MG63 (cell line): Measurements from ENCODE around the gene RBM33. TPM values are rescaled to one million over a fixed set of nuclear protein-coding genes. Genes with fewer than 3 reads are reported as not detected.

ENCODE experiments used
- DNase-seq: peaks from one replicate; pipeline ENCODE4 v3.0.0-alpha.2; 2020
- H3K27me3 ChIP-seq: fragments of 250-450 bp; sonication (Bioruptor Pico); 2 replicates; pipeline ENCODE4 v1.5.1; 2020; ENCODE audit warnings: mild to moderate bottlenecking, moderate library complexity
- H3K36me3 ChIP-seq: fragments of 250-450 bp; sonication (Bioruptor Pico); 2 replicates; pipeline ENCODE4 v1.5.1; 2020; ENCODE audit warnings: mild to moderate bottlenecking, moderate library complexity
- H3K4me3 ChIP-seq: fragments of 250-450 bp; sonication (Bioruptor Pico); 2 replicates; pipeline ENCODE4 v1.5.1; 2020; ENCODE audit warnings: mild to moderate bottlenecking, moderate library complexity
- H3K9me3 ChIP-seq: fragments of 250-450 bp; sonication (Bioruptor Pico); 2 replicates; pipeline ENCODE4 v1.5.1; 2020; ENCODE audit warnings: mild to moderate bottlenecking, moderate library complexity
- total RNA-seq: library from RNA; depleted of rRNA; stranded (reverse); fragments of >200 nt; shearing (Covaris generic); gene quantifications from 2 replicates; pipeline ENCODE4 v1.2.3, GENCODE V29; 2014; ENCODE audit warnings: low replicate concordance

The RBM33 gene
- total RNA-seq, 1 experiment from 2014 or later, result 7.6 TPM

DNA sequence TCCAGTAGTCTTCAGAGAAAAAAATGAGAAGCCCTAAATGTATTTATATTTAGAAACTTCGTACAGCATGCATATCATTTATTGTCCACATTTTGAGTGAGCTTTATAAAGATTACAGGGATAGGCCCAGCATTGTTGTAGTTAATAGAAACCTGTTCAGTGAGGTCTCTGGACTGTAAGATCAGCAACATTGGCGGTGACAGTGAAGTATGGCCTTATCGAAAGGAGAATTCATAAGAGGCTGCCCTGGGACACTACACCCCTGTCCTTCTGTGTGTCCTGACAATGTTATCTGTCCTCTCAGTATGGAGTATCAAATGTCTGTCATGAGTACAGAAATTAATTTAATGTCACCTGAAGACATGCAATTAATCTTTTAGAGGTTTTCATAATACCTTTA is 110.6 kb downstream of the RBM33 start:
- Histone ChIP-seq H3K36me3 (no peaks in the 10 kb centered on the region), H3K27me3 (no peaks in the 10 kb centered on the region), H3K9me3 (no peaks in the 10 kb centered on the region), H3K4me3 (no peak overlapping the region)
- DNase-seq, result no peak

DNA sequence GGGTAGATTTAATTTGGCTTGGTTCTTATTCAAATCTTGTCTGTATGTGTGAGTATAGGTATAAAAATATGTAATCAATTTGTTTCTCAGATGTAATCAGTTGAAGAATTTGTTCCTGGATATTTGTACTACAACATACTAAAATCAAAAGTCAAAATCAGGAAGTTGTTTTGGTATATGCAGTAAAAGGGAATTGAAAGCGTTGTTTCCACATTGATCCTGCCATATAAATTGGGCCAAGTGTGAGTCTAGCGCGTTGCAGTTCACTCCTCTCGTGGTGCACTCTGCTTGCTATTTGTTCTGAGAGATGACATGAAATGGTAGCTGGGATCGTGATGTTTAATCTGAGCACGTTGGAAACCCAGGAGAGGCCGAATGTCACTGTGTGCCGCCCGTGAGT is 111.9 kb downstream of the RBM33 start:
- H3K4me3 ChIP-seq, result no peak overlapping the region
- no peak for DNase-seq
- no peaks in the 10 kb centered on the region for H3K36me3 ChIP-seq
- no peaks in the 10 kb centered on the region for H3K9me3 ChIP-seq
- H3K27me3 ChIP-seq, result no peaks in the 10 kb centered on the region

DNA sequence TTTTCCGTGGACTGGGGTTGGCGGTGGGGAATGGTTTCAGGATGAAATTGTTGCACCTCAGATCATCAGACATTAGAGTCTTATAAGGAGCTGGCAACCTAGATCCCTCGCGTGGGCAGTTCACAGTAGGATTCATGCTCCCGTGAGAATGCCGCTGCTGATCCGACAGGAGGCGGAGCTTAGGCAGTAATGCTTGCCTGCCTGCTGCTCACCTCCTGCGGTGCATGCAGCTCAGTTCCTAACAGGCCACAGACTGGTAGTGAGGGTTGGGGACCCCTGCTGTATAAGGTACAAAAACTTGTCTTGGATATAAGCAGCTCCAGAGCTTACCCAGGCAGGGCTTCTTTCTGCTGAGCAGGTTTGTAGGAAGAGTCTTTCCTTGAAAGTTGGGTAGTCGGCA is 113.9 kb downstream of the RBM33 start:
- Histone ChIP-seq H3K27me3 (no peaks in the 10 kb centered on the region), H3K9me3 (no peaks in the 10 kb centered on the region), H3K4me3 (no peak overlapping the region), H3K36me3 (no peaks in the 10 kb centered on the region)
- no peak for DNase-seq

DNA sequence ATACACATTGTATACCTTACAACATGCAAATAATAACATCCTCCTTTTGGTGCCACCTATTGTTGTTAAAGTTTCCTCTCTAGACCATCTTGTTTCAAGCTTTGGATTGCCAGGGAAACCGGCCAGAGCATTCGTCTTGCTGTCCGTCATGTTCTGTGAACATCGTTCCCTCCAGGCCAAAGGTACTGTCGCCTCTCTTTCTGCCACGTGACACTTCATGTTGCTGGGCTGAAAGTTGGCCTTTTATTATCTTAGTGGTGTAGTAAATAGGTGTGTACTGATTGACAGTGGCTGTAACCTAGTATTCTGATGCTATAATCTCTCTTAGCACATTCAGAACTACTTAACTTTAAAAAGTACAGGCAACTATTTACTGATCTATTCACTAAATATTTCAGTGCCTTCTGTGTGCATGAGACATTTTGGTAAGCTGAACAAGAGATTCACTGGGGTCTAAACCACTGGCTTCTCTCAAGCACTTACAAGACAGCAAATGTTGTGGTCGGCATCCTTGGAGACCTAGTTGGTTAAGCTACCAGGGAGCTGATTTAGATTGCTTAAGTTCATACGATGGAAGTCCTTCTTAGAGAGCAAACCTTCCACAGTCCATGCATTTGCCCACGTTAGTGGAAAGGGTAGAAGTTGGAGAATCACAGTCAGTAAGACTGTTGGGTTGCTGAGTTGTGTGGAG is 115.4 kb downstream of the RBM33 start:
- Histone ChIP-seq H3K4me3 (no peak overlapping the region), H3K9me3 (no peaks in the 10 kb centered on the region), H3K27me3 (no peaks in the 10 kb centered on the region), H3K36me3 (no peaks in the 10 kb centered on the region)
- no peak for DNase-seq

DNA sequence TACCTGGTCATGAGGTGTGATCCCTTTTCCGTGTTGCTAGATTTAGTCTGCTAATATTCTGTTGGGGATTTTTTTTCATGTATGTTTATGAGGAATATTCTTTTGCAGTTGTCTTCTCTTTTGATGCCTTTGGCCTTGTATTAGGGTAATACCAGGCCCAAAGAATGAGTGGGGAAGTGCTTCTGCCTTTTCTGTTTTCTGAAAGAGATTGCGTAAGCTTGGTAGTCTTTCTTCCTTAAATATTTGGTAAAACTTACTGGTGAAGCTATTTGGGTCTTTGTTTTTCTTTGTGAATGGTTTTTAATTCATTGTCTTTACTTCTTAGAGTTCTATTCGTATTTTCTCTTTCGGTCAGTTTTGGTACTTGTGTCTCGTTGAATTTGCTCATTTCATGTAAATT is 116.7 kb downstream of the RBM33 start:
- Histone ChIP-seq H3K36me3 (no peaks in the 10 kb centered on the region), H3K27me3 (no peaks in the 10 kb centered on the region), H3K4me3 (no peak overlapping the region), H3K9me3 (no peaks in the 10 kb centered on the region)
- DNase-seq, result no peak

DNA sequence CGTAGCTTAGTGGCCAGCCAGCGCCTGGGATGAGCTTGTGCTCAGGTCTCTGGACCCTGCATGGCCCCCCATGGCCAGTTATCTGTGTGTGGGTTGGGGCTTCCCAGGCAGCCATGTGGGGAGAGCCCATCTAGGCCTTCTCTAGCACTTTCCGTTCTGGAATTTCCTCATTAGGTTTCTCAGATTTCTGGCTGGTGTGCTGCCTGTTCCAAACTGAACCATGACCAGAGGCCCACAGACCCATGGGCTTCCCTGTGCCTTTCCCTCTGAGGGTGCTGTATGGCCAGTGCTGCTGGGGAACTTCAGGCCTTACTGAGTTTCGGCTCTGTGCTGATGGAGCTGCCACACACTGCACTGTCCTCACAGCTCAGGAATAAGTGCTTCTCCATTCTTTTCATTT is 117.6 kb downstream of the RBM33 start:
- Histone ChIP-seq H3K27me3 (no peaks in the 10 kb centered on the region), H3K4me3 (no peak overlapping the region), H3K9me3 (no peaks in the 10 kb centered on the region), H3K36me3 (no peaks in the 10 kb centered on the region)
- DNase-seq, result no peak

DNA sequence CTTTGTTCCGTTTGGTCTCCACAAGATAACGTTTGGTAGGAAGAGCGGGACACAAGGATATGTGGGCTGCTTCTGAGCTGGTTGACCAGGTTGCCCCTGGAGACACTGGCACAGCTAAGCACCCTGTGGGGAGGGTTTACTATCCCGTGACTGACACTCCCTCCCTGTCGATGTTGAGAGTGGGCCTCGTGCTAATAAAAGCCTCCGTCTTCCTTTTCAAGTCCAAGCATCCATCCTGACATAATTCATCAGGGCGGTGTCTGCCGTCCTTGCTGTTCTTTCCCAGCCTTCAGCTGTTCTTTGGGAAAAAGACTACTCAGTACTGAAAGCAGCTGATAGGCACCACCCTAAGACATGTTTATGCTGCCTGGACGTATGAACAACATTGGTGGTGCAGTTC is 118.2 kb downstream of the RBM33 start:
- Histone ChIP-seq H3K9me3 (no peaks in the 10 kb centered on the region), H3K36me3 (no peaks in the 10 kb centered on the region), H3K4me3 (no peak overlapping the region), H3K27me3 (no peaks in the 10 kb centered on the region)
- no peak for DNase-seq

DNA sequence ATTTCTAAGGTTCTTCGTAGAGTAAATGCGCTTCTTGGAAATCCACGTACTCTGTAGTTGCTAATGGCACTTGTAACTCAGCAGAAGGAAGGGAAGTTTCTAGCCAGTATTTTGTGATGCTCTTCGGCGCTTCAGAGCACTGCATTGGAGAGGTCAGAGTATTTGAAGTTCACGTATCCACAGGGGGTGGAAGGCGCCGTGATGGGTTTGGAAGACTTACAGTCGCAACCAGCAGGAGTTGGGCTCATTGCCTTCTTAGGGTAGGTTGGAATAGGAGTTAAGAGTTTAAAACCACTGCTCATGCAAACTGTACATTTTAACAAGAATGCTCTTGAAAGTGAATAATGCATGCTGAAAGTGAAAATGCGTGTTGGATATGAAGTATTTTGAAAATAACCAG is 118.7 kb downstream of the RBM33 start:
- no peaks in the 10 kb centered on the region for H3K27me3 ChIP-seq
- no peak for DNase-seq
- H3K9me3 ChIP-seq, result no peaks in the 10 kb centered on the region
- no peak overlapping the region for H3K4me3 ChIP-seq
- no peaks in the 10 kb centered on the region; the same call in 1 of the 2 replicates for H3K36me3 ChIP-seq

DNA sequence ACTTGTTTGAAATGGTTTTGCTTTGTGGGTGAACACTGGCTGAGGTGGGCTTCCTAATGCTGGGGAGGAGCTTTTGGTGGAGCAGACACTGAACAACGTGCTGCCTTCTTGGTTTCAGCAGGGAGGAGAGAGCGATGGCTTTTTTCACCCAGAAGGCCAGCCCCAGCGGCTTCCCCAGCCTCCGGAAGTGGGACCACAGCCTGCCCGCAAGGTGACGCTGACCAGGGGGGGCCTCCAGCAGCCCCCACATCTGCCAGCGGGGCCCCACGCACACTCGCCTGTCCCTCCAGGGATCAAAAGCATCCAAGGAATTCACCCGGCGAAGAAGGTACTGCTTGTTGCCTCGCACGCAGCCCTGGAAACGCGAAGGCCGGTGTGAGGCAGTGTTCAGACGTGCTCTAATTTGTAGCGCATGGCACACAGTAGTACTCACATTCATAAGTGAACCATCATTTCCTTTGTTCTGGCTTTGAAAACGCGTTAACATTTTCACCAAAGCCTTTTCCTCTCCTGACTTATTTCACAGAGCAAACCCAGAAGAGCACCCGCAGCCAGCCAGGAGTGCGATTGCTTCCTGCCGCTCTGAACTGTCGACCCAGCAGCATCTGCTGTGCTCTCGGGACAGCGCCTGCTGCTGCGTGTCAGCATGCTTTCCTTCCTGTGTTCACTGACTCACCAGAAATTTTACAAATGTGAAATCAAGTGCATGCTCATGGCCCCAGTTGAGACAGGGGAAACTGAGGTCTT is 119.4 kb downstream of the RBM33 start:
- H3K4me3 ChIP-seq, result no peak overlapping the region
- no peaks in the 10 kb centered on the region for H3K9me3 ChIP-seq
- DNase-seq, result no peak
- H3K36me3 ChIP-seq, result no peaks in the 10 kb centered on the region; the same call in 1 of the 2 replicates
- no peaks in the 10 kb centered on the region for H3K27me3 ChIP-seq

DNA sequence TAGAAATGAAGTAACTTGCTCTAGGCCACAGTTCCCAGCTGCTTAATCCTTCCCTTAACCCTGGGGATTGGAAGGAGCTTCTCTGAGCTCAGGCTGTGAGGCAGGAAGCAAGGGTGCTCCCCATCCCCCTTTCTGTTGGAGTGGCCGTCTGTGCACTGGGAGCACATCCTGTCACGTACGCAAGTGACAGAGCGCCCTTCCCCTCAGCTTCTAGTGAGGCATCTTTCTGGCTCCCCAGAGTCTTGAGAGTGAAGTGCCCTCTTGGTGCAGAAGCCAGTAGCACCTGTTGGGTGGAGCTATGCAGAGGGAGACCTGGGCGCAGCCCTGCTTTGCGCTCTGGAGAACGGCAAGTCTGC is 120.0 kb downstream of the RBM33 start:
- DNase-seq, result no peak
- Histone ChIP-seq H3K4me3 (no peak overlapping the region), H3K36me3 (no peaks in the 10 kb centered on the region; the same call in 1 of the 2 replicates), H3K9me3 (no peaks in the 10 kb centered on the region), H3K27me3 (no peaks in the 10 kb centered on the region)

DNA sequence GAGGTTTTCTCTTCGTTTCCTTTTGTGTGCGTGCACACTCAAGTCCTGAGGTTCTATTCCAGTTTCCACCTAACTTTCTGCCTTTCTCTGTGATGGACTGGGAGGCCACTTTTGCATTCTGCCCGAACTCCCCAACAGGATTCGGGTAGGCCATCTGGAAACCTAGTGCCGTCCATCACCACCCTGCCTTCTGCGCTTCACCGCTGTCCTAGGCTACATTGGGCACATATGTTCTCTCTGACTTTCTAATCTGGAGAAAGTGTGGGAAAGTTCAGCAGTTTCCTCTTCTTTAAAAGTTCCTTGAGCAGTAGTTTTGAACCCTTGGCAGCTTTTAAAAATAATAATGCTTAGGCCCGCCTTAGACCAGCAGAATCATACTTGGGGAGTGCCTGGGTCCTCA is 121.0 kb downstream of the RBM33 start:
- DNase-seq, result no peak
- H3K27me3 ChIP-seq, result no peaks in the 10 kb centered on the region
- H3K36me3 ChIP-seq, result no peaks in the 10 kb centered on the region; the same call in 1 of the 2 replicates
- H3K9me3 ChIP-seq, result no peaks in the 10 kb centered on the region
- H3K4me3 ChIP-seq, result no peak overlapping the region

DNA sequence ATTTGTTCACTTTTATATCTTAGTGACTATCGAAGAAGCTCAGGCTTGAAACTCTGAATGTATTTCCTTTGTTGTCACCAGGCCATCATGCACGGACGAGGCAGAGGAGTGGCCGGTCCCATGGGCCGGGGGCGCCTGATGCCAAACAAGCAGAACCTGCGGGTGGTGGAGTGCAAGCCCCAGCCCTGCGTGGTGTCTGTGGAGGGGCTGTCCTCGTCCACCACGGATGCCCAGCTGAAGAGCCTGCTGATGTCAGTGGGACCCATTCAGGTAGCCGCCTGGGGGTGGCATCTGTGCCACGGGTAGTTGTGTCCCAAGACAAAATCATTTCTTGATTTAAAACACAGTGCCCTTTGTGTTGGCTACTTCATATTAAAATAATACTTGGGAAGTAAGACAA is 121.9 kb downstream of the RBM33 start:
- no peak for DNase-seq
- H3K36me3 ChIP-seq, result no peaks in the 10 kb centered on the region; the same call in 1 of the 2 replicates
- no peaks in the 10 kb centered on the region for H3K27me3 ChIP-seq
- no peaks in the 10 kb centered on the region for H3K9me3 ChIP-seq
- no peak overlapping the region for H3K4me3 ChIP-seq

DNA sequence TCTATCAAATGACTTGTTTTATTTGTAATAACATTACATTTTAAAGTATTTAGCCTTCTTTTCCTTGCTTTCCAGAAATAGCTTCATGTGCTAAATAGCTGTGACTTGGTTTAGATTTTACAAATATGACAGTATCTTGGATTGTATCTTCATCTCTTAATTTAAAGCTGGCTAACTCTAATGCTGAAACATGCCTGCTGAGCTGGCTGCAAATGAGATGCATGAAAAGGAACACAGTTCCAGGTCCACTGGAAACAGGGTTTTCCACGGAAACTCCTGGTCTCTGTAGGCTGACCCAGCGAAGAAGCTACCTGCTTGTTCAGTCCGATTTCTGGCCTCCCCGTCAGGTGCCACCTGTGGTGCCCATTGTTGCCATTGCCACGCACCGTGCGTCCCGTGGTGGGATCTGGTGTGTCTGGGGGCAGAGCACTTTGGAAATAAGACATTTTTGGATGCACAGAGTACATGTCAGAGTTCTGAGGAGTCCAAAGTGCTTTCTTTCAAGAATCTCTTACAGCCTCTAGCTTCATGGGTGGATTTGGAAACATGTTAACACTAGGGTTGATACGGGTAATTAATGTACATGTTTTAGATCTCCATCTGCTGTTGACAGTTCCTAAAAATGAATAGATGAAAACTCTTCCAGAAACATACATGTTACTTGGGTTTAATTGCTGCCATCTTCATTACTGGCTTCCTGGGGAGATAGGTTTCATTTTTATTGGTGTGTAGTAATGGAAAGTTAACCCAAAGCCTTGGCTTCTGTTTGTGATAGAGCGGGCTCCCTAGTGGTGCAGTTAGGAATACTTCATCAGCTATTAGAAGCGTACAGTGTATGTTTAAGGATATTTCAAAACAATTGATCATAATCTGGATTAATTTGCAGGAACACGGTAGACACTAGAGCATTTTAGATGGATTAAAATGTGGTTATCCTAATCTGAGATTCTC is 122.8 kb downstream of the RBM33 start:
- no peaks in the 10 kb centered on the region; the same call in 1 of the 2 replicates for H3K36me3 ChIP-seq

DNA sequence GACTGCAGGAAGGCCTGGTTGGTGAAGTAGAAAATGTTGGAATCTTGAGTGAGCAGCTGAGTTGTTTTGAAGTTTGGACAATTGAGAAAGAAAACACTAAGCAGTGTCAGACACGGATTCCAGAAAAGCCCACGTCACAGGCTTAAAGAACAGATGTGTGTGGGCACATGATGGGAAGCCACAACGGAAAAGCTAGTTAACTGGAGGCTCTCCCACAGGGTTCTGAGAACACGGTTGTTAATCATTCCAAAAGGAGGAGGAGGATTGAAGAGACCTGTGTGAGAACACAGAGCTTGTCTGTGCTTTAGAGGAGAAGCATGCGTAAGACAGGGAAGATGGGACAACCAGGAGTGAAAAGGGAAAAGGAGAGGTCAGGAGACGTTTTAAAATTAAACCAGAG is 125.2 kb downstream of the RBM33 start:
- Histone ChIP-seq H3K9me3 (no peaks in the 10 kb centered on the region), H3K4me3 (no peak overlapping the region), H3K36me3 (no peaks in the 10 kb centered on the region; the same call in 1 of the 2 replicates), H3K27me3 (no peaks in the 10 kb centered on the region)
- no peak for DNase-seq

More for the DNA sequence above, 122.8 kb downstream of the RBM33 start:
- no peak overlapping the region for H3K4me3 ChIP-seq
- H3K27me3 ChIP-seq, result no peaks in the 10 kb centered on the region
- no peaks in the 10 kb centered on the region for H3K9me3 ChIP-seq
- no peak for DNase-seq

DNA sequence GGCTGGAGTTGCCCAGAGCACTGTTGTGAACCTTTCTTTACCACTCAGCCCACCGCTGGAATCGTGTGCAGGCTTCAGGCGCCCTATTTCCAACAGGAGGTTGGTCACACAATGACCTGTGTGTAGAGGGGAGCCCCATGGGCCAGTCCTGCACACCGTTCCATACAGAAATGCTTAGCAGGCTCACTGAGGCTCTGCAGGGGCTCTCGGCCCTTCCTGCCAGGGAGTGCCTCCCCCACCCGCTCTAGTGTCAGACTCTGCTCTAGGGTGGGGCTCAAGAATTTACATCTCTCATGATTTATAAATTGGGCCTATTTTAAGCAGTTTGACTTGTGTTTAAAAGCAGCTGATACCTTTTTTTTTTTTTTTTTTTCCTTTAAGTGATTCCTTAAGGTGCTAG is 125.8 kb downstream of the RBM33 start:
- DNase-seq, result no peak
- no peak overlapping the region for H3K4me3 ChIP-seq
- H3K9me3 ChIP-seq, result no peaks in the 10 kb centered on the region
- H3K27me3 ChIP-seq, result no peaks in the 10 kb centered on the region
- no peaks in the 10 kb centered on the region; the same call in 1 of the 2 replicates for H3K36me3 ChIP-seq

DNA sequence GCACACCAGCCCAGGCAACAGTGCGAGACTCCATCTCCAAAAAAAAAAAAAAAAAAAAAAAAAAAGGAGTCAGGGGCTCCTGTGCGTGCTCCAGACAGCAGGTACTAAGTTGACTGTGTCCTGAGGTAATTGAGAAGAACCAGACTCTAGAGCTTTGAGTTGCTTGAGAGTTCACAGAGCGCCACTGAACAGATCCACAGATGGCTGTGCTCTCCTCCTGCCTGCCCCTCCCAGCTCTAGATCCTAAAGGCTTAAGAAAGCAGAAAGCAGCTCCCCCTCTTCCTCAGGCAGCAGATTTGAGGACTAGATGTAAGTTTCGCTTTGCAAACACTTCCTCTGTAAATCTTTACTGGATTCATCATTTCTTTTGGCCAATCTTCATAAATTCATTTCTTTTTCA is 129.1 kb downstream of the RBM33 start:
- no peak for DNase-seq
- H3K4me3 ChIP-seq, result no peak overlapping the region
- H3K27me3 ChIP-seq, result no peaks in the 10 kb centered on the region
- H3K36me3 ChIP-seq, result no peaks in the 10 kb centered on the region; the same call in none of the 2 replicates
- H3K9me3 ChIP-seq, result no peaks in the 10 kb centered on the region

DNA sequence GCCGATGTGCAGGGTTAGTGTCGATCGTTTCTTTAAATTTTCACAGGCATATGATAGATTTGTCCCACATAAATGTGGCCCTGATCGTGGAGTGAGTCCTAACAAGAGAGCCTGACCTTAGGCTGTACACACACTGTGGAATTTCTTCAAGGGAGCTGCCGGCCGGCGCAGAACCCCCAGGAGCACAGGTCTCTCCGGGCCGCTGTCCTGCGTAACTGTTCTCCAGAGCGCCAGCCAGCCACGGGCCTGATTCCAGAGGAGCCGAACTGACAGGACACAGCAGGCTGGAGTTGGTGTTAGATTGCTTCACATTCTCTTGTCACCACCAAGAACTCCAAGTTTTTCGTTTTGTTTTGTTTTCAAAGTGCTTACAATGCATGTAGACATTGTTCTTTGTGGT is 130.5 kb downstream of the RBM33 start:
- H3K4me3 ChIP-seq, result no peak overlapping the region
- H3K9me3 ChIP-seq, result no peaks in the 10 kb centered on the region
- no peak for DNase-seq
- H3K27me3 ChIP-seq, result no peaks in the 10 kb centered on the region
- H3K36me3 ChIP-seq, result no peaks in the 10 kb centered on the region; the same call in none of the 2 replicates
